Glutamatergic neuron (in vitro differentiated cells): ENCODE measurements around the gene HSPBP1. TPM values are rescaled to one million over a fixed set of nuclear protein-coding genes. Genes with fewer than 3 reads are reported as not detected.

Source experiments
- DNase-seq: peaks from one replicate; pipeline ENCODE4 v3.0.0; 2022
- H3K27ac Mint-ChIP-seq: one replicate; pipeline ENCODE4 v1.8.0; 2020; ENCODE audit warnings: mild to moderate bottlenecking, mixed read lengths, inconsistent platforms; ENCODE audit not compliant: unreplicated experiment
- H3K27me3 Mint-ChIP-seq: one replicate; pipeline ENCODE4 v1.8.0; 2020; ENCODE audit warnings: mild to moderate bottlenecking, moderate library complexity, mixed read lengths, inconsistent platforms; ENCODE audit not compliant: unreplicated experiment
- H3K36me3 Mint-ChIP-seq: one replicate; pipeline ENCODE4 v1.8.0; 2020; ENCODE audit warnings: mild to moderate bottlenecking, mixed read lengths, inconsistent platforms; ENCODE audit not compliant: unreplicated experiment
- H3K4me1 Mint-ChIP-seq: one replicate; pipeline ENCODE4 v1.8.0; 2020; ENCODE audit warnings: mild to moderate bottlenecking, low read depth, mixed read lengths, inconsistent platforms; ENCODE audit not compliant: unreplicated experiment
- H3K4me3 Mint-ChIP-seq: one replicate; pipeline ENCODE4 v1.8.0; 2020; ENCODE audit warnings: mild to moderate bottlenecking, mixed read lengths, inconsistent platforms; ENCODE audit not compliant: unreplicated experiment
- H3K9me3 Mint-ChIP-seq: one replicate; pipeline ENCODE4 v1.8.0; 2020; ENCODE audit warnings: mild to moderate bottlenecking, moderate library complexity, mixed read lengths, inconsistent platforms; ENCODE audit not compliant: unreplicated experiment
- total RNA-seq: library from RNA; stranded (reverse); fragmentation: NEBNext Ultra II Directional; extraction: Animal tissue kit (Norgen Biotek cat#: 25700); gene quantifications from one replicate; pipeline ENCODE4 v1.2.1, GENCODE V29; 2021; ENCODE audit not compliant: unreplicated experiment
- TF ChIP-seq, protein P1 (sequence below): fragments of 200-600 bp; sonication (generic); IDR thresholded peaks from one replicate; pipeline ENCODE4 v1.5.0; 2021; ENCODE audit not compliant: partially characterized antibody, unreplicated experiment

HSPBP1 gene
- total RNA-seq, 1 donor from 2014 or later = 41.5 TPM

DNA sequence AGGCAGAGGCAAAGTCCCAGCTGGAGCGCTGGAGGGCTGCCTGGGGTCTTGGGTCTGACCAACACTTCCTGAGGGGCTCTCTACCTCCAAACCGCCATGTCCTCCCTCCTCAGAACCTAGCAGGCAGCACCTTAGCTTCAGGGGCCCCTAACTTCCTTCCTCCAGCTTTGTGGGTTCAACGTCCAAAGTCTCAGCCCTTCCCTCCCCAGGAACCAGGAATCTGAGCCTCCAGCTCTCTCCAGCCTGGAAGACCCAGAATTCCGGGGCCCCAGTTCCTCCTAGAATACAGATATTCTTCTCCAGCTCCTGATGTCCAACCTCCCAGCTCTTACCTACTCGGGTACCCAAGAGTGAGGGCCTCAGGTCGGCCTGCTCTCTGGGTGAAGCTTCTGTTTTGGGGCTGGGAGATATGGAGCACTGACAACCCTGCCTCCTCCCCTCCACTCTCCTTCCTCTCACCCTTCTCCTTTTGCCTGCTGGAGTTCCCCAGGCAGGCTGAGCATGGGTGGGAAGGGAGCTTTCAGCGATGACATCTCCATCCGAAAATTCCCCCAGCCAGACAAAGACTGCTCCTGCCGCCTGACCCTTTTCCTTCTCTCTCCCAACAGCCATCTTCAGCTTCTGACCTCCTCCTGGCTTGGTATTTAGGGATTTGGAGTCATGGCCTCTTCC, 41.7 kb upstream of the HSPBP1 start:
- no peak for DNase-seq
- Mint-ChIP-seq H3K4me3 (no peak overlapping the region), H3K9me3 (peaks cover 11% of the 10 kb centered on the region), H3K27ac (no peak overlapping the region), H3K4me1 (no peaks in the 10 kb centered on the region), H3K27me3 (peaks cover 14% of the 10 kb centered on the region), H3K36me3 (no peaks in the 10 kb centered on the region)
- TF ChIP-seq, protein P1, sequence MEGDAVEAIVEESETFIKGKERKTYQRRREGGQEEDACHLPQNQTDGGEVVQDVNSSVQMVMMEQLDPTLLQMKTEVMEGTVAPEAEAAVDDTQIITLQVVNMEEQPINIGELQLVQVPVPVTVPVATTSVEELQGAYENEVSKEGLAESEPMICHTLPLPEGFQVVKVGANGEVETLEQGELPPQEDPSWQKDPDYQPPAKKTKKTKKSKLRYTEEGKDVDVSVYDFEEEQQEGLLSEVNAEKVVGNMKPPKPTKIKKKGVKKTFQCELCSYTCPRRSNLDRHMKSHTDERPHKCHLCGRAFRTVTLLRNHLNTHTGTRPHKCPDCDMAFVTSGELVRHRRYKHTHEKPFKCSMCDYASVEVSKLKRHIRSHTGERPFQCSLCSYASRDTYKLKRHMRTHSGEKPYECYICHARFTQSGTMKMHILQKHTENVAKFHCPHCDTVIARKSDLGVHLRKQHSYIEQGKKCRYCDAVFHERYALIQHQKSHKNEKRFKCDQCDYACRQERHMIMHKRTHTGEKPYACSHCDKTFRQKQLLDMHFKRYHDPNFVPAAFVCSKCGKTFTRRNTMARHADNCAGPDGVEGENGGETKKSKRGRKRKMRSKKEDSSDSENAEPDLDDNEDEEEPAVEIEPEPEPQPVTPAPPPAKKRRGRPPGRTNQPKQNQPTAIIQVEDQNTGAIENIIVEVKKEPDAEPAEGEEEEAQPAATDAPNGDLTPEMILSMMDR = no peak

DNA sequence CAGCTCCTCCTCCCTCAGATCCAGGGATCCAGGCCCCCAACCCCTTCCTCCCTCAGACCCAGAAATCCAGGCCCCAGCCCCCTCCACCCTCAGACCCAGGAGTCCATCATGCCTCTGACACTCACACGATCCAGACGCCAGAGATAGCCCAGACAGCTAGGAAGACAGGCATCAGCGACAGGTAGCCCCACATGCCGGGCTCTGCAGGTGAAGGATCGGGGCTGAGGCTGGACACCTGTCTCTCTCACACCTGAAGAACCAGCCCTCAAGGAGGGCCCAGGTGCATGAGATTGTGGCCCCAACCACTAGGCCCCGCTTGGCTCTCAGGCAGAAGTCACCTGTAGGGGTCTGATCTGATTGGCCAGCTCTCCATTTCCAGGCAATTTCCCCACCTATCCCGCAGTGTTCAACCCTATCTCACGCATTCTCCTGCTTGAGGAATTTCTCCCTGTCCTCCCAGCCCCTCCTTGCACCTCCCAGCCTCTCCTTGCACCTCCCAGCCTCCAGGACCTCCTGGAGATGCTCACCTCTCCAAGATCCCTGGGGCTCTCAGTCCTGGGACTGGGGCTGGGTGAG, 41.0 kb upstream of the HSPBP1 start:
- H3K27ac Mint-ChIP-seq = no peak overlapping the region
- no peak for DNase-seq
- peaks cover 8% of the 10 kb centered on the region for H3K9me3 Mint-ChIP-seq
- peaks cover 14% of the 10 kb centered on the region for H3K27me3 Mint-ChIP-seq
- H3K36me3 Mint-ChIP-seq = no peaks in the 10 kb centered on the region
- TF ChIP-seq, protein P1 = no peak
- no peaks in the 10 kb centered on the region for H3K4me1 Mint-ChIP-seq
- H3K4me3 Mint-ChIP-seq = no peak overlapping the region

DNA sequence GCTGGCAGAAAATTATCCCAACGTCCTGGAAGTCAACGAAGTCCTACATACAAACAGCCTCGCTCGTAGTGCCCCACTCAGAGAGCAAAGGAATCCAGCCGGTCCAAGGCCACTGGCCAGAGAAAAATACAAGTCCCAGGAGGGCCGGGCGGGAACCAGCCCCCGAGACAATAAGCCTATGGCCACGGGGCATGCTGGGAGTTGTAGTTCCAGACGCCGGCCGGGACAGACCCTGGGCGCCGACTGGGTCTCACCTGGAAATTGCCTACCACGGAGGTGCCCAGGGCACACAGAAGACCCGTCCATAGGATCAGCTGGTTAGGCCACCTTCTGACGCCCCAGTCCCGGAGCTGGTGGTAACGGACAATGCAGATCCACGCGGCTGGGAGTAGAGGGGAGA, 39.9 kb upstream of the HSPBP1 start:
- DNase-seq = peak; percentile 83
- Mint-ChIP-seq H3K4me1 (no peaks in the 10 kb centered on the region), H3K27me3 (peaks cover 14% of the 10 kb centered on the region), H3K4me3 (peak overlapping the region; percentile 63), H3K36me3 (no peaks in the 10 kb centered on the region), H3K9me3 (peaks cover 9% of the 10 kb centered on the region), H3K27ac (peak overlapping the region; percentile 28)
- TF ChIP-seq, protein P1 = no peak

DNA sequence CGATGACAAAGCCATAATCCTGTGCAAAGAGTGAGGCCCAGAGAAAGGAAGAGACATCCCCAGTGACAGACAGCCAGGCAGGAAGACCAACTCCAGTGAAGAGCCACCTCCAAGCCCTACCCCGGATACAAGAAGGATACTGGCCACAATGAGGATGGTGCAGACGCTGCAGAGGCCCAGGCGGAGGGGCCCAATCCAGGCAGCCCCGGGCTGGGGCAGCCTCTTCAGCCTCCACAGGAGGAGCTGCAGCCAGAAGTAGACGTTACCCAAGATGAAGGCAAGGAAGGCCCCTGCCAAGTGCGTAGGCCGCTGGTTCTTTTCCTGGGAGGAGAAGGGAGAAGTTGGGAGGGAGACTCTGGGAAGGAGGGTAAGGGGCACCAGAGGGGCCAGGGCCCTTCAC, 36.7 kb upstream of the HSPBP1 start:
- Mint-ChIP-seq H3K27ac (no peak overlapping the region), H3K9me3 (peaks cover 7% of the 10 kb centered on the region)

More for the DNA sequence above, 36.7 kb upstream of the HSPBP1 start:
- H3K4me3 Mint-ChIP-seq = no peak overlapping the region
- DNase-seq = no peak
- TF ChIP-seq, protein P1 = no peak
- peaks cover 5% of the 10 kb centered on the region for H3K4me1 Mint-ChIP-seq
- H3K36me3 Mint-ChIP-seq = peaks cover 4% of the 10 kb centered on the region
- peaks cover 11% of the 10 kb centered on the region for H3K27me3 Mint-ChIP-seq
